NCI-H748 treated with DMSO at 0.1 percent for 48 hours (cell line): ENCODE measurements around the gene SP3.
"Not testable (repeated sequence)": the region's sequence is repeated elsewhere in the genome, so short reads cannot be mapped to it uniquely, and the experiment has no call there.

Experiments used
- DNase-seq: peaks from one replicate; lab custom pipeline; 2025; lab: John Stamatoyannopoulos, UW

SP3 gene

DNA sequence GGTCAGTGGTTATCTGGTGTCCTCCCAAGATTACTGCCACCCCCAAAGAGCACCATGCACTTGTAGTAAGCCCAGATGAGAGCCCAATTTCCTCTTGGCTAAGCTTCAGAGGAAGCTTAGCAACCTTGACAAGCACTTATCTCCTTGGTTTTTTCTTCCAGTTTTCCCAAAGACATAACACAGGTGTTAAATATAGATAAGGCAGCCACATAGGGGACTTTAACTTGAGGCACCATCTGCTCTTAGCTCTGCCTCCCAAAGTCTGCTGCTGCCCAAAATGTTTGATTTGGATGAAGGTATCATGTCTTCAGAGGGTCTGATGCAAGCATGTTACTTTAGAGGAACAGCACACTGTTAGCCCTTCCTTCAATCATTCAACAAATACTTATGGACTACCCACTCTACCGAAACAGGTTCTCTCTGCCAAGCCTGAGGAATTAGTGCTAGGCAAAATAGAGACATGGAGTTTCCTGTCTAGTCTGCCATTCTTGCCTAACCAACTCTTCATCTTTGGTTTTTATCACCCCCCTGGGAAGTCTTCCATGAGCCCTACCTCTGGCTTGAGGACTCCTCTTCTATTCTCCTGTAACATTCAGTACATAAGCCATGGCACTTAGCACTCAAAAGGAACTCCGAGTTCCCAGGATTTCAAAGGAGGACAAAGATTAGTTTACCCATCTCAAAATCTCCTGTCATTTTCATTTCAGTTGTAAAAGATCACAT lies 73.7 kb downstream of the SP3 start:
- no peak for DNase-seq

DNA sequence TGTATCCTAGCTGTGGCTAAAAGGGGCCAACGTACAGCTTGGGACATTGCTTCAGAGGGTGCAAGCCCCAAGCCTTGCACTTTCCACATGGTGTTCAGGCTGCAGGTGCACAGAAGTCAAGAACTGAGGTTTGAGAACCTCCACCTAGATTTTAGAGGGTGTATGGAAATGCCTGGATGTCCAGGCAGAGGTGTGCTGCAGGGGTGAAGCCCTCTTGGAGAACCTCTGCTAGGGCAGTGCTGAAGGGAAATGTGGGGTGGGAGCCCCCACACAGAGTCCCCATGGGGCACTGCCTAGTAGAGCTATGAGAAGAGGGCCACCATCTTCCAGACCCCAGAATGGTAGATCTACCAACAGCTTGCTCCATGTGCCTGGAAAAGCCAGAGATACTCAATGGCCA lies 75.7 kb downstream of the SP3 start:
- DNase-seq = not testable (repeated sequence)

DNA sequence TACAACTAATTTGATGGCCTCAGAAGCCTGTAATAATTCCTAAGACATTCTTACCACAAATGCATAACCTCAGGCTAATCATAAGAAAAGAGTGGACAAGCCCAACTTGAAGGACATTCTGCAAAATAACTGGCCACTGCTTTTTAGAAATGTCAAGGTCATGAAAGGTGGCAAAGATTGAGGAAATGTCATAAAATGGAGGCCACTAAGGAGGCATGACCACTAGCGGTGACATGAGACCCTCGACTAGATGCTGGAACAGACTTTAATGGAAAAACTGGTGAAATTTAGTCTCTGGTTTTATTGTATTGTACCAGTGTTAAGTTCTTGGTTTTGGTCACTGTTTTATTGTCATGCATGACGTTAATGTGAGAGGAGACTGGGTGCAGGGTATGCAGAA lies 78.6 kb downstream of the SP3 start:
- DNase-seq = no peak

DNA sequence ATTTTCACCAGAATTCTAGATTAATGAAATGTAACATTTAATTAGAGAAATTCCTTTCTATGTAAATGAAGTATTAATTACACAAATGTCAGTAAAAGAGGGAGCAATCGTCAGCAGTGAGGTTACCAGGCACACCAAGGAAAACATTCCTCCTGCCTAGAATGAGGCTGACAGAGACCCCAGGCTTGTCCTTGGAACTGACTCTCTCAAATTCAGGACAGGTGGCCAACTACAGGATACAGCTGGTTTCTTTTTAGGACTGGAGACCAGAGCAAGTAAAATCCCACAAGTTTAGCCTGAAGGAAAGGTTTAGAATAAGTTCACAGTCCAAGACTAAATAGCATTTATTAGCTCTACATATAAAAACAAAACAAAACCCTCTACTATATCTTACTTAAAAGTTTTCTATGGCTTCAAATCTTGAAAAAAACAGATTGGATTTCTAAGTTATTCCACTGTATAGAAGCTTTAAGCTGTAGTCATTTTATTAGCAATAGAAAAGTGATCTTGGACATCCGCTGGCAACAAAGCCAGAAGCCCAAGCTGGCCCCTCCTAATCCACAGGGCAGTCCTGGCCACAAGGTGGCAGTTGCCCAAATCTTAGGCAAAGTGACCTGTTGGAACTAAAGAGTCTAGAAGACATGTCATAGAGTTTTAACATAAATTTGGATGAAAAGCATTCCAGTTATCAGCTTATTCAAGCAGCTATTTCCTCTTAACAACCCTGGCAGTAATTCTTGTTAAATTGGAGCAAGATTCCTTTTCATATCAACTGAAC lies 81.0 kb downstream of the SP3 start:
- no peak for DNase-seq

DNA sequence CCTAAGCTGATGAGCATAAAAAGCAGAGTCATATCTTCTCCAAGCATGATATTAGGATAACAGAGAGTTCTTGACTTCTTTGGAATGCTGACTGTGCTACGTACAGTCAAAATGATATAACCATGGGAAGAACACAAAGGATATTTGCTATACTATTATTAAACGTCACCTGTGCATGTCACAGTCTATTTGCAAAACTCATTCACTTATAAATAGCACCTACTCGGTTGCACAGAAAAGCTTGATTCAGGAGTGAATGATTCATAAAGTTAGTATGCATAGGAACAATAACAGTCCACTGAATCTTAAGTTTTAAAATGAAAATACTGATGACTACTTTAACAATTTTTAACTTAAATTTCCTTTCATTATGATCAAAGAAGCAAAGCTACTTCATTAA lies 83.3 kb downstream of the SP3 start:
- DNase-seq = no peak

DNA sequence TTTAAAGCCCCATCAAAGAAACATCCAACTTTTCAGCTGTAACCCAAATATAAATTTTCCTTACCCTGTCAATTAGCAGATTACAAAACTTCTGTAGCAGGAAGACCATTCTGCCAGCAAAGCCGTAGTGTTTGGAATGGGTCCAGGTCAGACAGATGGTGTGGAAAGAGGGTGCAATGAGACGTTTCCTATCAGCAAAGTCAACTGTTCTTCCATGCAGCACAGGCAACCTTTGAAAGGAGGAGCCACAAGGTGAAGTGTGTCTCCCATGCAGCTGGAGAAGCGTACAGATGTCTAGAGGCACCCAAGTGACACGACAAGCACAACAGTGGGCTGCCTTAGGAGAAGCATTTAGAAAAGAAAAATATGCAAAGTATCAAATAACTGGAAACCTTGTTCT lies 83.7 kb downstream of the SP3 start:
- DNase-seq = no peak

DNA sequence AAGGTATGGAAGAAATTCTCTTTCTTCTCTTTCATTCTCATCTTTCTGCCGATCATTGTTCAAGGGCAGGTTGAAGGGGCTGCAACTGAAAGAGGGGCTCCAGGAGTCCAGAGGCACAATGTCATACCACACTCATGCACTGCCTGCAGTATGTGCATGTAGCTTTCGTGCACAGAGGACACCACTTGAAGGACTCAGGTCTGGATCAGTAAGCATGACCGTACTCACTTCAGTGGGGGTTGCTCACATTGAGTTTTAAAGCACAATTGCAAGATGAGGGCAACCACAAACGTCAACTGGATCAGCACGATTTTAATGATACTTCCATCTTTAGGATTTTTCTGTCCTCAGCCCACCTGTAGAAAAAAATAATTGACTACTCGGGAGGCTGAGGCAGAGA lies 84.6 kb downstream of the SP3 start:
- no peak for DNase-seq

DNA sequence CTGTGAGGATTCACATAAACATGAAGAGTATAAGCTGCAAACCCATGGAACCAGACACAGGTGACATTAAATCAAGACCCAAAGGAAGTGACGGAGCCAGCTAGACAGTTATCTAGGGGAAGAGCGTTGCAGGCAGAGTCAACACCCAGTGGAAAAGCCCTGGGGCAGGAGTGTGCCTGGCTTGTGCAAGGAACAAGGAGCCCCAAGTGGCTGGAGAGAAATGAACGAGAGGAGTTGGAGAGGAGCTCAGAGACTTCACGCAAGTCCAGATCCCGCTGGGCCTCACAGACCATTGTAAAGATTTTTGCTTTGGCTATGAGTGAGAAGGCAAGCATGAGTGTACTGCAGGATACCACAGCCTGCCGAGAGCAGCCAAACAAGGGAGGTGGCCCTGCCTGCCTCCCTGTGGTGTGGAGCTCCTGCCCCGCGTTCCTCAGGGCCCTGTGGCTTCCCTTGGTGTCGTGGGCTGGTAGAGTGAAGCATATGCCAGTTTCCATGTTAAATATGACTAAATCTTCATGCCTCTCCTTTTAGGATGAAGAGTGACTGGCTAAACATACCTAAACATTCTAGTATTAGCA lies 88.2 kb downstream of the SP3 start:
- no peak for DNase-seq

DNA sequence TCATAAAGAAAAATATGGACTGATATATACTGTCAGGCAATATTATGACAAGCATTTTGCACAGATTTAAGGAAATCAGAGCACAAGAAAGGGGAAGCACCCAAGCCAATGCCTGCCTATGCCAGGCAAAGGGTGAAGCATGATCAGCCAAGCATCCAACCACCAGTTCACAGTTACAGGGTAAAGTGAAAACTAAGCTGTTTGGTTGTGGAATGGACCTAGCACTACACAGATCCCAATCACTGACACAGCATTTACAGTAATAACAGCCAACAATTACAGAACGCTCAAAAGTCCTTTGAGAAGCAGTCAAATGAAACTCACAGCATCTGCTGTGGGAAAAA lies 90.3 kb downstream of the SP3 start:
- DNase-seq = no peak

DNA sequence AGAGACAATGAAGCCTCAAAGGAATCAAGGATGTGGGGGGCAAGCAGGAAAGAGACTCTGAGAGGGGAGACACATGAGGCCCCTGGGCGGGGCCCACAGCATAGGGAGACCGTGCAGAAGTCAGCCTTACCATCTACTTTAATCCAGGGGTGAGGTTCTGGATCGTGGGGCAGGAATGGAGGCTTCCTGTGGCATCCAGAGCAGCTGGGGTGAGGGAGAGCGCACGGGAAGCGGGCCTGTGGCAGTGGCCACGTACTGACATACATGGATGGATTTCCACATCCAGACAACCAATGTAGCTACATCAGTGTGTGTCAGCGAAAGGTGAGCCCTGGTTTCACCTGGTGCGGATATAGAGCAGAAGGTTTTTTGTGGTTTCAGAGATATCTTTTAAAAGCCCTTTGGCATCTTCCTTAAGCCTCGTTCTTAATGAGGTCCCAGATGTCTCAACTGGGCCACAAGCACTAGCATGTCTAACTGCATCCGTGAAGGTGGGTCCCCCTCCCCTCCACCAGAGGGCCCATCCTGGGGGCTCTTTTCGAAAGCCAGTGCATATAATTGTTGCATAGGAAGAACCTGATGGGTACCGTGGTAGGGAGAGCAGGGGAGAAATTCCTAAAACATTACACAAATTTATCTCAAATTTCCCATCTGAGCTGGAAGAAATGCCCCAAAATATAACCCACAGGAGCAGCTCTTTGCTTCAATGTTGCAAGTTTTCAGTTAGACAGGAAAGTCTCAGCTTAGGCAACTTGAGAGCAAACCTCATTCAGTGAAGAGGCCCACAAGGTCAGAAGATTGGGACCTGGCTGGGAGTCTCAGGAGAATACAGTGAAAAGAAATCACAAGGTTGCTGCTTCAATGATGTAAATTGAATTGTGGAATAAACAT lies 90.9 kb downstream of the SP3 start:
- no peak for DNase-seq

DNA sequence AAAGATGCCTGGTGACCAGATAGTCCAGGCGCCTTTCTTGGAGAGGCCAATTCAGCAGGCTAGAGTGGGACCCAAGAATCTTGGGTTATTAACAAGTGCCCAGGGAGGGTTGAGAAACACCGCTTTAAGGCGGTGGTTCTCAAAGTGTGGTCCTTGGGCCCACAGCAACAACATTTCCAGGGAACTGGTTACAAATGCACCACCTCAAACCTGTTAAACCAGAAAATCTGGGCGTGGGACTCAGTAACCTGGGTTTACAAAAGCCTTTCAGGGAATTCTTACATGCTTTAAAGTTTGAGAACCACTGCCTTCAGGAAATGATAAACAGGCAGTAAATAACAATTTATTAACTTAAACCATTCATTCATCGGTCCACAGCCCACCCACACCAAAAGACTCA lies 92.5 kb downstream of the SP3 start:
- no peak for DNase-seq

DNA sequence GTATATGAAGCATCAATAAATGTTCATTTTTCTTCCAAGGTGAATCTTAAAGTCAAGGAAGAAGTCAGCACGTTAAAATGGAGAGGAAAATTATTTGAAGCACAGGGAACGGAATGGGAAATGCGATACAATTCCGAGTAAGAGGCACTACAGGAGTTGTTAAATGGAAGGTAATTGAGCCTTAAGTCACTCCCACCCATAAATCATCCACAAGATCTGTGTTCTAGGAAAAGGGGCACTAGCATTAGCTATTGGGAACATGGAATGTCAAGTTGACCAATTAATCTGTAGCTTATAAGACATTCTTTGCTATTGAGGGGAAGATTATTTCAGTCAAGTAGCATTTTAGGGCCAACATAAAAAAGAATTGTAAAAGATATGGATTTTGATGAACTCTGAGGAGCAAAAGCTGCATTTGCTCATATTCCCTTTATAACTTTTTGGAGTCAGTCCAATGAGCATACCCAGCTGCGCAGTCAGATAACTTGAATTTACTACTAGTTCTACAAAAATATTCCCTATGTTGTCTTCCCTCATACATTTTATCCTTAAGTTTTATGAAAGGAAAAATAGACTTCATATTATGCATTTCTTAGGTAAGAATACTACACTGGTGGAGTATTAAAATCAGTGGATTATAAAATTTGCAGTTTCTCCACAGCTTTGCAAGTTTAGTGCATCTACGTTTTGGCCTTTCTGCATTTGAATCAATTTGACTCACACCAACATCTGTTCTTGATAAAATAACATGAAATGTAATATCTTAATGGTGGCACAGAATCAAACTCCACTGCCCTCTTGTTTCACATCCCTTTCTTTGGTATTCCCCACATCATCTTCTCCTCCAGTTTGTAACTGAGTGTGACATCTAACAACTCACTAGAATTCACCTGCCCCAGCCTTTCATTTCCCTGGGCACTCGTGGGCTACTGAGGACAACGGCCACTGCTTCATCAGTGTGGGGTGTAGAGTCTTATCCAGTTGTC lies 95.6 kb downstream of the SP3 start:
- DNase-seq = no peak

DNA sequence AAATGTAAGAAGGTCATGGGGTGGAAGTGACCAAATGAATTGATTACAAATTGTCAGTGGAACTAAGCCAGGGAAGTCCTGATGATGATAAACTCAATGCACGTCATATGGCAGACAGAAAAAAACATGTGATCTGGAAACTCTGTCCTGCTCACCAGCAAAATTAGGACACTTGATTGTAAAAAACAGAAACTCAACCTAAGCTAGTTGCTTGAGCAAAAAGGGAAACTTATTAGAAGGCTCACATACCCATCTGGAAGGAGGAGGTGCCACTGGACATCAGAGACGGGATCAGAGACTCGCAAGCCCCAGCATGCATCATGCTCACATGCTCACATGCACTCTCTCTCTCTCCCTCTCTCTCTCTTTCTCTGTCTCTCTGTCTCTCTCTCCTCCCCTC lies 96.8 kb downstream of the SP3 start:
- no peak for DNase-seq

DNA sequence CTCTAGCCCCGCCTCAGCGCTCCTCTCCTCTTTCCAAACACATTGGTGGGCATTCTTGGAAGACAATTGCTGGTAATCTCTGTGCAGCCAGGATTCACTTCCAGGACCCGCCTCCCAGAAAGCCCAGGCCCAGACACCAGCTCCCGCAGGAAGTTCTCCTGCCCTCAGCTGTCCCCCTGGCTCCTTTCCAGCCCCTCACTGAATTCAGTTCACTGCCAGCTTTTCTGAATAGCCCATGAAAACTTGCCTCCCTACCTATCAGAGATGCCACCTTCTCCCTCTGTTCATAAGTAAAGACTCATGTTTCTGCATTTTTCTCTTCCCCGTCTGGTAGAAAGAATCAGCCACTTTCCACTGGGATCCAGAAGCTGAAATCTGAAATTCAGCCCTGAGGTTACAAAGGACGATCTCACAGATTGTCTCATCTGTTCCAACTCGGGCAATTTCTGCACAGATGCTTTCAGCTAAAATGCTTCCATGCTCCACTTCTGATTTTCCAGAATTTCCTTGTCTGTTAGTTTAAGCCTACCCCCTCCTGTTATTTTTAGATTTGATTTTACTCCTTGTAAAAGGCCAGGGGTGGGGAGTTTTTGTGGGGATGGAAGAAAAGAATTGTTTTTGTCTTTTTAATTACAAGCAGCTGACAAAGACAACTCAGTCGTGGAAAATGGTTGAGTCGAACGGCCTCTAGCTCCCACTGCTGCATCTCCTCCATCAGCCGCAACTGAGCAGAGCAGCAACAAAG lies 98.1 kb downstream of the SP3 start:
- DNase-seq = no peak

DNA sequence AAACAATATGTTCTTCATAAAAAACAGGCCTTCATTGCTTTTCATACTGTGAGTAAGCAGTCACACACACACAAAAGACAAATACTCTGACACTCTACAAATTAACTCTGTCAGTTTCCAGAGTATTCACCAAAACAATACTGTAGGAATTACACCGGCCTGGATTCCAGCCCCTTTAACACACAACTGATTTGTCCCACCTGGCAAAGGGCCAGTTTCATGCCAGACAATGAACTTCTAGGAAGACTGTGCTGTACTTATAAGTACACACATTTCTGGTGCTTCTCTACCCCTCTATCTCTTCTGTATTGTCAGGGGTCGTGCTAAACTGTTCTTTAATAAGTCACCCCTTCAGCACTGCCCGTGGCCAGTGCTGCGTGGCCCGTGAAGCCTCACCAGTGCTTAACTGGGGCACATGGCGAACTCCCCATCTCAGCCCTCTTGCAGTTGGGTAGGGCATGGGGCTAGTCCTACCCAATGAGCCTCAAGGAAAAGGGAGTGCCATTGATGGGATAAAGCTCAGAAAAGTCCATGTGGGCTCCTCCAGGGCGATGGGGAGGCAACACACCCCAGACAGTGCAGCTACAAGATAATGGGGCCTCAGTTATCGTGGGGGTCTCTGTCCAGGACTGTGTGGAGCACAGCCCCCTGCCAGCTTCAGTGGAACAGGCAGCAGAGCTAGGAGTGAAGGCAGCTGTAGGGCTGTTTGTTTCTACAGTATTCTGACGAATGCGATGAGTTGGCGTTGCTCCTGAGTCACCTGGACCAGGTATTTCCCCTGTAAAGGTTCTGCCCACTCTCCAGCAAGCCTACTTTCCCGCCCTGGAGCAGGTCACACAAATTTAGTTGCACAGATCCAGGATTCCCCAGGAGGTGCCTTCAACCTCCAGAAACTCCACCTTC lies 99.0 kb downstream of the SP3 start:
- no peak for DNase-seq

DNA sequence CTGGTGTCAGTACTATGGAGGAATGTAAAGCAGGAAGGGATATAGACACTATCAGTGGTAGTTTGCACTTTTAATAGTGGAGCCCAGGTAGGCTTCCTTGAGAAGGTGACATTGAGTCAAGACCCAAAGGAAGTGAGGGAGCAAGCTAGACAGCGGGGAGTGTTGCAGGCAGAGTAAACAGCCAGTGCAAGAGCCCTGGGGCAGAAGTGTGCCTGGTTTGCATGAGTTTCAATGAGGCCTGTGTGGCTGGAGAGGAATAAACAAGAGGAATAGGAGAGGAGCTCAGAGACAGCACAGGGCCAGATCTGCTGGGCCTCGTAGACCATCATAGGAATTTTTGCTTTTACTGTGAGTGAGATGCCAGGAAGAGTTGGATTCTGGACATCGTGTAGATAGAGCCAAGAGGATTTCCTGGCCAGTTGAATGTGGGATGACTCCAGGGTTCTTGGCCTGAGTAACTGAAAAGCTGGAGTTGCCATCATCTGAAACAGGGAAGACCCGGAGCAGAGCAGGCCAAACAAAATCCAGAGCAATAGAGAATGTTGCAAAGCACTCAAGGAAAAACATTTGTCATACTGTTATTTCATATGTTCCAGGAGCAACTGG lies 102.5 kb downstream of the SP3 start:
- DNase-seq = no peak

DNA sequence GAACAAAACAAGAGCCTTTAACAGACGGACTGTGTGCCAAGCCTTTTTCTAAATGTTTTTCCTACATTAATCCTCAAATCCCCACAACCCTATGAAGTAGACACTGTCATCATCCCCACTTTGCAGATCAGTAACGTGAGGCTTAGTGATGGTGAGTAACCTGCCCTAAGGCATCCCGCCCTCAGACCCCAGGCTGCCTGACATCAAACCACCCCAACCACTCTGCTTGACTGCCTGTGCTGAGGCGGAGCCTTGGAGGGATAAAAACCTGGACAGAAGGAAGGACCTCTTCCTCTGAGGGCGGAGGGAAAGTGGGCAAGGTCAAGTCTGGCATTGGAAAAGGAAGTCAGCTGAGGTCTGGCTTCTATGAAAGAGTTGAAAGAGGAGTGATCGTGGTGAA lies 104.6 kb downstream of the SP3 start:
- no peak for DNase-seq

DNA sequence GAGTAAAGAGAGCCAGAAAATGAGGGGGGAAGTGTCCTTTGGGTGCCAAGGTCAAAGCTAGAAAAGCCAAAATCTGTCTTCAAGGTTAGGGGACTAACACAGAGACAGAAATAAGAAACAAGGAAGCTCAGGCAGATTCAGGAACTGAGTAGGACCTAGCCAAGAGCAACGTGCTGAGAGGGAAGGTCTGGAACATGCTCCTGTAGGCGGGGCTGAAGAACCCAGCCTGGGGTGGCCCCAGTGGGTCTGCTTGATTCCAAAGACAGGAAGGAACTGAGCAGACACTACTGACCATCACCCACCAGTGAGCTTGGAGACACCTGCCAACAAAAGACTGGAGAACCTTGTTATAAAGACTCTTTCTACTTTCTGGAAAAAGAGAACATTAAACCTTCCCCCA lies 105.1 kb downstream of the SP3 start:
- DNase-seq = no peak

DNA sequence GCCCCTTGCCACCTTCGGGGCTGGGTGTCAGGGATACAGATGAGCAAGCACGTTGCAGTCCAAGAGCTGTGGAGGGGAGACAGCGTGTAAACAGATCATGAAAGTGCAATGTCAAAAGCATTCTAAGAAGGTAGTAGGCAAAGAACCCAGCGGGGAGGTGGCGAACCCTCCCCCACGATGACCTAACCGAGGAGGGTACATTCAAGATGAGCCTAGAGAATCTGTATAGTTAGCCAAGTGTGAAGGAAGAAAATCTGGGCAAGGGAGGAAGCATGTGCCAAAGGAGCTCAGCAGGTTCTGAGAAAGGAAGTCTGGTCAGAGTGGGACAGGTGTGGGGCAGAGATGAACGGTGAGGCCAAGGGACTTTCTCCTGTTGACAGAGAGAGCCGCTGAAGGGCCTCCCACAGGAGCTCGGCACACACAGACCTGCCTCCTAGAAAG lies 106.9 kb downstream of the SP3 start:
- no peak for DNase-seq
